A673 (cell line): ENCODE results near the gene CD79A. TPM values are rescaled to one million over a fixed set of nuclear protein-coding genes. Genes with fewer than 3 reads are reported as not detected.

Experiments used
- BruUV-seq: library from RNA; stranded (reverse); fragments of 400-500 nt; replicated peaks from 2 replicates; lab custom pipeline; 2021; lab: Mats Ljungman, UMichigan
- CTCF ChIA-PET: fragments of 300-600 bp; sonication (Branson Sonifier 250); formaldehyde crosslinking; loops from one replicate; lab custom pipeline; 2022; ENCODE audit warnings: antibody characterized with exemption; lab: Charles Lee
- POLR2A ChIA-PET: fragments of 300-600 bp; sonication (Branson Sonifier 250); formaldehyde crosslinking; loops from one replicate; lab custom pipeline; 2022; ENCODE audit warnings: antibody characterized with exemption; ENCODE audit not compliant: low non-redundant PET; lab: Charles Lee
- DNase-seq: peaks from one replicate; pipeline ENCODE4 v3.0.0-alpha.2; 2015; ENCODE audit warnings: low spot score
- H3K27ac ChIP-seq: fragments of 200-600 bp; sonication (generic); 2 replicates; pipeline ENCODE4 v1.5.1; 2016; ENCODE audit warnings: mixed run types, low read depth, mild to moderate bottlenecking, mixed read lengths, antibody characterized with exemption, low read length; ENCODE audit not compliant: poor library complexity, severe bottlenecking
- H3K27me3 ChIP-seq: fragments of 200-600 bp; sonication (generic); replicated peaks from 2 replicates; pipeline ENCODE4 v1.6.1; 2017; ENCODE audit warnings: mixed run types, low read depth, mild to moderate bottlenecking, mixed read lengths, antibody characterized with exemption, low read length; ENCODE audit not compliant: insufficient read depth, poor library complexity
- H3K36me3 ChIP-seq: fragments of 200-600 bp; sonication (generic); 2 replicates; pipeline ENCODE4 v1.6.1; 2016; ENCODE audit warnings: mixed run types, mild to moderate bottlenecking, mixed read lengths, antibody characterized with exemption, low read length; ENCODE audit not compliant: insufficient read depth, poor library complexity, severe bottlenecking
- H3K4me1 ChIP-seq: fragments of 200-600 bp; sonication (generic); 2 replicates; pipeline ENCODE4 v1.6.1; 2017; ENCODE audit warnings: mixed run types, mild to moderate bottlenecking, mixed read lengths, antibody characterized with exemption, low read length; ENCODE audit not compliant: insufficient read depth, poor library complexity, severe bottlenecking
- H3K4me3 ChIP-seq: fragments of 200-600 bp; sonication (generic); 2 replicates; pipeline ENCODE4 v1.5.1; 2016; ENCODE audit warnings: low read depth, mixed run types, mild to moderate bottlenecking, mixed read lengths, low read length; ENCODE audit not compliant: poor library complexity, severe bottlenecking
- H3K9me3 ChIP-seq: fragments of 200-600 bp; sonication (generic); 2 replicates; pipeline ENCODE4 v1.6.1; 2016; ENCODE audit warnings: mixed run types, low read depth, mild to moderate bottlenecking, mixed read lengths, antibody characterized with exemption, low read length; ENCODE audit not compliant: poor library complexity, severe bottlenecking
- CTCF ChIP-seq: fragments of 300-800, 200-600 bp; sonication (generic); conservative IDR thresholded peaks from 2 replicates; pipeline ENCODE4 v1.5.1; 2017; ENCODE audit warnings: low read depth, mild to moderate bottlenecking, antibody characterized with exemption, low read length, moderate library complexity, mixed read lengths
- EZH2 ChIP-seq: fragments of 200-600 bp; sonication (generic); IDR thresholded peaks from 2 replicates; pipeline ENCODE4 v1.6.1; 2017; ENCODE audit warnings: borderline replicate concordance, low read depth, mild to moderate bottlenecking, mixed read lengths, antibody characterized with exemption, low read length; ENCODE audit not compliant: poor library complexity, severe bottlenecking
- intact Hi-C: fragments of 100-400 bp; cut with micrococcal nuclease; formaldehyde crosslinking; loops from one replicate; pipeline ENCODE4 v1.10.0; 2022; ENCODE audit not compliant: unreplicated experiment
- total RNA-seq: library from RNA; stranded (reverse); gene quantifications from 2 replicates; pipeline ENCODE4 v1.2.3, GENCODE V29; 2021

Gene CD79A
- total RNA-seq, 1 experiment from 2014 or later: 17.8 TPM

- BruUV-seq: no TSS peak
- Histone ChIP-seq H3K36me3 (peaks cover 74% of the 10 kb centered on the region), H3K27ac (no peak overlapping the region), H3K27me3 (no peaks in the 10 kb centered on the region), H3K4me3 (no peak overlapping the region), H3K9me3 (no peaks in the 10 kb centered on the region), H3K4me1 (peaks cover 20% of the 10 kb centered on the region)
- TF ChIP-seq CTCF: no peak
- no peak for TF ChIP-seq EZH2
- ChIA-PET POLR2A (interaction anchor here (0.7 kb wide), 1 partner anchor 257 kb away, joined by 10 read pairs; no protein-coding TSS in a partner anchor), CTCF (interaction anchor here (0.6 to 0.7 kb wide), 2 partner anchors 61 to 89 kb away, joined by 3 read pairs; partner anchors contain the start of gene RABAC1)
- DNase-seq: peak; percentile 74
- intact Hi-C loops: no loop called here
These were observed 6.6 kb upstream of the CD79A start for GRCh38 chr19:41870401-41870873.

DNA sequence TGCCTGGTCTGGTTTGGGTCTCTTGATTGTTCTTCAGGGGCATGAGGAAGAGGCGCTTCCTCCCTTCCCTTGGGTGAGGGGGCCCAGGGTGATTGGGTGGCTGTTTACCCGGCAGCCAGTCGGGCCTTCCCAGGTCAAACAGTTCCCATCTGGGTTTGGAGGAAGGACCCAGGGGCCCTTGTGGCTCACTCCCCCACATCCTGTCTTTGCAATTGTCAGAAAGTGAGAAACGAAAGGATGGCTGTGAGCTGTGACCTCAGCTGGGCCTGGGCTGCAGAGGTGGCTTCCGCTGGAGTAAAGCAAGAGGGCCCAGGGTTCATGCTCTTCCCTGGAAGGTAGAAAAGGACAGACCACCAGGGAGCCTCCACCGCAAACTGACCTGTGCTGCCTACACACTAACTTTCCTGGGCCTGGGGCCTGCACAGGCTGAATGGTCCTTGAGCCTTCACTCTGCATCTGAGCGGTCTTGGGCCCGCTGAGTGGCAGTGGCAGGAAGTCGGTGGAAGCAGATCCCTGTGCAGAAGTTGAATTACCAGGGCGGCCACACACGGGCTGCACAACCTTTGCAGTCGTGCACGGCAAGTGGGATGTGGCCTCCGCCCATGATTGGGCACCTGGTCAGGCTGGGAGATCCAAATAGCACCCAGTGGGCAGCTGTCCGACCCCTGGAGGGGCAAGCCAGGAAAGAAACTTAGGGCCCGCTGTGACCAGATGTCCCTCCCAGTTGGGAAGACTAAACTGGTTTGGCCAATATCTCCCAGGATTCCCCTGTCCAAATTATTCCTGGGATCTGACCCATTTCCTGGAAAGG is 5.3 kb upstream of the CD79A start:
- Histone ChIP-seq H3K9me3 (no peaks in the 10 kb centered on the region), H3K4me3 (no peak overlapping the region), H3K36me3 (peaks cover 62% of the 10 kb centered on the region), H3K27ac (peak overlapping the region; percentile 56), H3K27me3 (no peaks in the 10 kb centered on the region), H3K4me1 (peaks cover 22% of the 10 kb centered on the region)
- TF ChIP-seq CTCF (no peak), EZH2 (no peak)
- CTCF ChIA-PET: no interaction called here
- POLR2A ChIA-PET: no interaction called here
- no TSS peak for BruUV-seq
- DNase-seq: no peak
- intact Hi-C loops: no loop called here

DNA sequence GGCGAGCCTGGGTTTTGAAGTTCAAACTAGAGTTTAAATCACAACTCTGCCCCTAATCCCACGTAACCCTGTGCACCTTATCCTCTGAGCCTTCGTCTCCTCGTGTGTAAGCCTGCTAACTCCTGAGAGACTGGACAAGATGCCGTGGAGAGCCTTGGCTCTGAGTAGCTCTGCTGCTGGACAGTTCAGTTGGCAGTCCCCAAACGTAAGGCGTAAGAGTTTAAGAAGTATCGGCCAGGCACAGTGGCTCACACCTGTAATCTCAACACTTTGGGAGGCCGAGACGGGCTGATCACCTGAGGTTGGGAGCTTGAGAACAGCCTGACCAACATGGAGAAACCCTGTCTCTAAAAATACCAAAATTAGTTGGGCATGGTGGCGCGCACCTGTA is 4.7 kb upstream of the CD79A start:
- no peaks in the 10 kb centered on the region for H3K9me3 ChIP-seq
- H3K4me1 ChIP-seq: peaks cover 26% of the 10 kb centered on the region
- no TSS peak for BruUV-seq
- H3K4me3 ChIP-seq: no peak overlapping the region
- CTCF ChIA-PET: interaction anchor here (1.1 kb wide), 1 partner anchor 87 kb away, joined by 4 read pairs; the partner anchor contains the start of gene RABAC1
- POLR2A ChIA-PET: no interaction called here
- intact Hi-C loops: no loop called here
- peak overlapping the region; percentile 56 for H3K27ac ChIP-seq
- H3K27me3 ChIP-seq: no peaks in the 10 kb centered on the region
- DNase-seq: no peak
- TF ChIP-seq EZH2 (no peak), CTCF (no peak)
- H3K36me3 ChIP-seq: peaks cover 56% of the 10 kb centered on the region
